UCSD-AML1 (cell line): ENCODE measurements around the gene C12orf60.

Experiments used
- DNase-seq: peaks from one replicate; lab custom pipeline; 2025; ENCODE audit not compliant: unreplicated experiment; lab: John Stamatoyannopoulos, UW

C12orf60 gene

GRCh38 chr12:14833952-14834351, 30.5 kb downstream of the C12orf60 start:
- DNase-seq = no peak

DNA sequence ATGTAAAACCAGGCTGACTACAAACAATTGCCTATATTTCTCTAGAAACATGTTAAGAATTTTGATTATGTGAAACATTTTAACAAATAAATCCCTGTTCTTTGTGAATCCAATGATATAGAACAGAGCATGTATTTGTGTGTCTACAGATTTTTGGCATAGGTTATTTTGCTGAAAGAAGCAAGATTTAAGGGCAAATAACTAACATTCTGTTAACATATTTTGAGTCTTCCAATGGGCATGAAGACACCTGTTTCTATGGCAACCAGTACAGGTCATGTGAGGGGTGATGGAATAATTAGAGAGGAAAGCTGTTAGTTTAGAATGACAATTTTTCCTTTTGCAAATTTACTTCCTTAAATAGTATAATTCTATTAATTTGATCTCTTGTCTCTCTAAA, 31.0 kb downstream of the C12orf60 start:
- DNase-seq = no peak

- DNase-seq = no peak
These were observed 33.1 kb downstream of the C12orf60 start for GRCh38 chr12:14836336-14837210.

- no peak for DNase-seq
These were observed 35.8 kb downstream of the C12orf60 start for GRCh38 chr12:14839262-14839661.

DNA sequence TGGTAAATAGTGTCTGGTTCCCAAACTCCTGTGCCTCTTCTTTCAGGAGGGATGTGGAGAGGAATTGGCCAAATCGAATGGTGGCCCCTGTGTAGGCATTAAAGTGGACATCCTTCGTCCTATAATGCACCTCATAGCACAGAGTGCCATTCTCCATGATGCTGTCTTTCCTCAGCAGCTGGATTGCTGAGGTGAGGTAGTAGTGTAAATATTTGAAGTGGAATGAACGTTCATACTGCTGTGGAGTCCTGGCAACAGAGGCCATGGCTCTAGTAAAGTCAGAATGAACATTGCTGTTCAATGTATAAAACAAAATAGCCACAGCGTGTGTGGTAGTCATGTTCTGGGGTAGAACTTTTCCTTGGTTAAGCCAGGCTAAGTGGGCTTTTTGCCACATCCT, 37.1 kb downstream of the C12orf60 start:
- DNase-seq = no peak

DNA sequence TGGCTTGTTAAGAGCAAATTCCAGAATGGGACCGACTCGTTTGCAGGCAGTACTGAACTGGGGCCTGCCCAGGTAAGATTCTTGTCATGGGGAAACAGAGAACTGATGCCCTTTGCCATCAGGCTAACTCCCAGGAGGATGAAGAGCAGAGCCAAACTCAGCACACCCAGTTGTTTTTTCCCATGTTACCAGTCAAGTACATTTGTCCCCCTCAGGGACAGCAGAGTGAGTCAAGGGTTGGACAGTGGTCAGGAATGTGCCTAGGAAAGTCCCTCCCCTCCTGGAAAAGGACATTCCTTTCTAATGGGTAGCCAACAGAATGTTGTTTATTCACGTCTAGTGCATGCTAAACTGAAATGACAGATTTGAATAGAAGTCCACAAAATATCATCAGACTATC, 38.3 kb downstream of the C12orf60 start:
- DNase-seq = no peak

GRCh38 chr12:14842315-14842714, 38.8 kb downstream of the C12orf60 start:
- no peak for DNase-seq

- DNase-seq = no peak
These were observed 40.0 kb downstream of the C12orf60 start, which contains the start of gene ART4 for GRCh38 chr12:14843425-14843887. ART4 (minus strand) TSS chr12:14843526; CDS start chr12:14843113, 413 bp downstream.

DNA sequence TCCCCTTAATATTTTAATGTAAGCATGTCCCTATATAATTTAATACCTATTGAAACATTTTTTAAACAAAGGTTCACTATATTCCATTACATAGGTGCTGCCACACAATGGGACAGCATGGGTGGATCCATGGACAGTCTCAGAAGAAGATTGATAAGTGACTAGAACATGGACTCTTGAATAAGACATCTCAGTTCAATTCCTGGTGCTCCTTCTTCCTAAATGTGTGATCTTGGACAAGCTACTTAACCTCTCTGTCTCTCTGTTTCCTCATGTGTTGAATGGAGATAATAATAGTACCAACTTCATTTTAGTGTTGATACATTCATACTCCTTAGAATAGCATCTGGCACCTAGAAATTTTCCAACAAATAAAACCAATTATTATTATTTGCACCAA, 40.9 kb downstream of the C12orf60 start:
- DNase-seq = no peak

- DNase-seq = no peak
These were observed 41.9 kb downstream of the C12orf60 start for GRCh38 chr12:14845350-14845750.

- no peak for DNase-seq
These were observed 42.6 kb downstream of the C12orf60 start for GRCh38 chr12:14846042-14846587.

GRCh38 chr12:14846876-14847580, 43.6 kb downstream of the C12orf60 start:
- no peak for DNase-seq

DNA sequence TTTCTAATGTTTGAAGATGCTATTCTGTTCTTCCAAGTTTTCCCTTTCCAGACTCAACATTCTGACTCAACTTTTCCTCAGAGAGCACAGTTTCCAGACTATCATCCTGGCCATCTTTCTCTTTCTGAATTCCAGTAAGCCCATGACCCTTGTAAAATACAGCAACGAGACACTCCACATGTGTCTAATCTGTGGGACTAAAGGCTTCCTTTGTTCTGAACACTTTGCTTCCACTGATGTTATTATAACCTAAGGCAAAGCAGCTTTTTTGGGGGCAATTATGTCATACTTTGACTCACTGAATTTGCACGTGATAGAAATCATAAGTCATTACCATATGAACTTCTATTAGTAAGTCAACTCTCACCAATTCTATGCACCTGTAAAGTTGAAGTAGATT, 46.2 kb downstream of the C12orf60 start:
- no peak for DNase-seq

DNA sequence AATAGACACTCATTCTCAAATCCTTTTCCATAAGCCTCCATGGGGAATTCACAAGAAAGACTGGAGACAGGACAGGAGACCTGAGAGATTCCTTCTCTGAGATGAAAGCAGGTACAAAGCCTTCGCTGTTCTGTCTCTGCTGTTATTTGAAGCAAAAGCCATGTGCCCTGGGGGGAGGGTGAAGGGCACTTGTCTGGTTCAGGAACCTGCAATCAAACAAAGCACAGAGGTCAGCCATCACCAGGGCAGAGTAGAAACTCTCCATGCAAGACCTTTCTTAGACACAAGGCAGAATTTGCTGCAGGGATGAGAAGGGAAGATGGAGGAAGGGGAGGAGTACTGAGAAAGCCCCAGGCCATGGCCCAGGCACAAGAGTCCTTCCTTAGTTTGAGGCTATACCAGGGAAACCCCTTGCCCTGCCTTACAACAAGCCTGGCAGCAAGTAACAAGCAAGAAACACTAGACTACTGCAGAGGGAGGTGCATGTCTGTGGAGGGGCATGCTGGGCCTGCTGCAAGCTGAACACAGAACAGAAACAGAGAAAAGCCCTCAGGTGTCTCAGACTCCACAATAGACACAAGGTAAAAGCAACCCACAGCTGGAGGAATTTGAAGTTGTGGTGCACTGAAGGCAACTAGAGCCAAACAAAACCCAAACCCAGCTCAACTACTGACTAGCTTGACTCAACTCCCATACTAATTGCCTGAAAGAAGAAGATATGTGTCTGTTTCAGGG, 47.6 kb downstream of the C12orf60 start:
- no peak for DNase-seq

- DNase-seq = no peak
These were observed 49.4 kb downstream of the C12orf60 start for GRCh38 chr12:14852880-14853279.

GRCh38 chr12:14853961-14854360, 50.5 kb downstream of the C12orf60 start:
- DNase-seq = no peak

DNA sequence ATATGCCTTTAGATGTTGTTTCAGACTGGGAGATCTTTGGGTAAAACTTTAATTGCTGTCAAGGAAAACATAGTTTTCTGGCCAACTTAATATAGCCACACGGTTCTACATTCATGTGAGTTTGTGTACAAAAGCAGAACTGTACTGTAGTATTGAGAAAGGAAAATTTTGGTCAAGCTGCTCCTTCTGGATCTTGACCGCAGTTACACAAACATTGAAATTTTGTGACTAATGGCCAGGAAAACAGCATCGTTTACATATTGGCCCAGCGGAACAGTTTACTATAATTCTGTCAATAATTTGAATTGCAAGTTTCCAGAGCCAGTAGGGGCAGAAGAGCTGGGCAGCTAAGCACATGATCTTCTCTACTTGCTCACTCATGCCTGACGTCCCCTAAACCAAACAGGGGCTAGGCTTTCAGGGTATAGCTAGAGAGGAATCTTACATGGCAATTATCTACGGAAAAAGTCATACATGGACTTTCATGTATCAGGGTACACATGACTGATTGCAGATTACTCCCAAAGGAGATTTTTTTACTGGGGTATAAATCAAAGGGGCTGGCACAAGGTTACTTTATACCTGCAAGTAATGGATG, 51.2 kb downstream of the C12orf60 start:
- DNase-seq = no peak

- DNase-seq = no peak
These were observed 55.0 kb downstream of the C12orf60 start for GRCh38 chr12:14858513-14858912.

DNA sequence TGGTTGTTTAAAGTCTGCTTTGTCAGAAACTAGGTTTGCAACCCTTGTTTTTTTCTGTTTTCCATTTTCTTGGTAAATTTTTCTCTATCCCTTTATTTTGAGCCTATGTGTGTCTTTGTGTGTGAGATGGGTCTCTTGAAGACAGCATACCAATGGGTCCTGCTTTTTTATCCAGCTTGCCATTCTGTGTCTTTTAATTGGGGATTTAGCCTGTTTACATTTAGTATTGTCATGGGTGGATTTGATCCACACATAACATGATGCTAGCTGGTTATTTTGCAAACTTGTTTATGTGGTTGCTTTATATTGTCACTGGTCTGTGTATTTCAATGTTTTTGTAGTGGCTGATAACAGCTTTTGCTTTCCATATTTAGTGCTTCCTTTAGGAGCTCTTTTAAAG, 57.0 kb downstream of the C12orf60 start:
- DNase-seq = no peak

- DNase-seq = no peak
These were observed 65.5 kb downstream of the C12orf60 start for GRCh38 chr12:14868916-14869506.
